Measurements from ENCODE around the gene GCSAM. TPM values are rescaled to one million over a fixed set of nuclear protein-coding genes. Genes with fewer than 3 reads are reported as not detected.

Gene GCSAM
- total RNA-seq, 2 donors from 2014 or later, result 0.12 TPM; not detected in 1

- H3K27ac ChIP-seq, result no peak overlapping the region
- peaks cover 0 to 4% of the 10 kb centered on the region in 2 donors for H3K4me1 ChIP-seq
- DNase-seq (ENCODE audit: low spot score), result no peak
- no peaks in the 10 kb centered on the region for H3K9me3 ChIP-seq
- no peak overlapping the region for H3K4me3 ChIP-seq
- TF ChIP-seq CTCF (IDR thresholded peaks at IDR 0.05), result no peak
- no peaks in the 10 kb centered on the region for H3K36me3 ChIP-seq
- no peaks in the 10 kb centered on the region for H3K27me3 ChIP-seq
These were observed 494 bp downstream of the GCSAM start for GRCh38 chr3:112132554-112132953.

- DNase-seq (ENCODE audit: low spot score), result no peak
- no peak for TF ChIP-seq CTCF (IDR thresholded peaks at IDR 0.05)
- Histone ChIP-seq H3K9me3 (no peaks in the 10 kb centered on the region), H3K4me3 (no peak overlapping the region), H3K27ac (no peak overlapping the region), H3K36me3 (no peaks in the 10 kb centered on the region), H3K4me1 (peaks cover 0 to 9% of the 10 kb centered on the region in 2 donors), H3K27me3 (no peaks in the 10 kb centered on the region)
These were observed 960 bp downstream of the GCSAM start for GRCh38 chr3:112132088-112132487.

- Histone ChIP-seq H3K4me1 (peaks cover 0 to 17% of the 10 kb centered on the region in 2 donors), H3K9me3 (no peaks in the 10 kb centered on the region), H3K4me3 (no peak overlapping the region), H3K27me3 (no peaks in the 10 kb centered on the region), H3K36me3 (no peaks in the 10 kb centered on the region), H3K27ac (no peak overlapping the region)
- TF ChIP-seq CTCF (IDR thresholded peaks at IDR 0.05), result no peak
- no peak for DNase-seq (ENCODE audit: low spot score)
These were observed 1.9 kb downstream of the GCSAM start for GRCh38 chr3:112131111-112131510.

GRCh38 chr3:112130638-112130993 lies 2.4 kb downstream of the GCSAM start:
- Histone ChIP-seq H3K9me3 (no peaks in the 10 kb centered on the region), H3K27me3 (no peaks in the 10 kb centered on the region), H3K4me1 (peaks cover 0 to 17% of the 10 kb centered on the region in 2 donors), H3K4me3 (no peak overlapping the region), H3K36me3 (no peaks in the 10 kb centered on the region), H3K27ac (no peak overlapping the region)
- TF ChIP-seq CTCF (IDR thresholded peaks at IDR 0.05), result no peak
- no peak for DNase-seq (ENCODE audit: low spot score)

- Histone ChIP-seq H3K4me3 (no peak overlapping the region), H3K9me3 (no peaks in the 10 kb centered on the region), H3K36me3 (no peaks in the 10 kb centered on the region), H3K4me1 (peaks cover 0 to 17% of the 10 kb centered on the region in 2 donors), H3K27me3 (no peaks in the 10 kb centered on the region), H3K27ac (no peak overlapping the region)
- no peak for DNase-seq (ENCODE audit: low spot score)
- no peak for TF ChIP-seq CTCF (IDR thresholded peaks at IDR 0.05)
These were observed 3.0 kb downstream of the GCSAM start for GRCh38 chr3:112129925-112130637.
